ENCODE data around the gene NOVA2. TPM values are rescaled to one million over a fixed set of nuclear protein-coding genes. Genes with fewer than 3 reads are reported as not detected.

NOVA2 gene
- total and polyA plus RNA-seq, 9 of the 15 experiments (the other 6 are each of a cell fraction or from before 2014, with no cell fraction given): not detected

GRCh38 chr19:45952686-45953505, 20.8 kb downstream of the NOVA2 start (continued):
- TF ChIP-seq, protein P1, sequence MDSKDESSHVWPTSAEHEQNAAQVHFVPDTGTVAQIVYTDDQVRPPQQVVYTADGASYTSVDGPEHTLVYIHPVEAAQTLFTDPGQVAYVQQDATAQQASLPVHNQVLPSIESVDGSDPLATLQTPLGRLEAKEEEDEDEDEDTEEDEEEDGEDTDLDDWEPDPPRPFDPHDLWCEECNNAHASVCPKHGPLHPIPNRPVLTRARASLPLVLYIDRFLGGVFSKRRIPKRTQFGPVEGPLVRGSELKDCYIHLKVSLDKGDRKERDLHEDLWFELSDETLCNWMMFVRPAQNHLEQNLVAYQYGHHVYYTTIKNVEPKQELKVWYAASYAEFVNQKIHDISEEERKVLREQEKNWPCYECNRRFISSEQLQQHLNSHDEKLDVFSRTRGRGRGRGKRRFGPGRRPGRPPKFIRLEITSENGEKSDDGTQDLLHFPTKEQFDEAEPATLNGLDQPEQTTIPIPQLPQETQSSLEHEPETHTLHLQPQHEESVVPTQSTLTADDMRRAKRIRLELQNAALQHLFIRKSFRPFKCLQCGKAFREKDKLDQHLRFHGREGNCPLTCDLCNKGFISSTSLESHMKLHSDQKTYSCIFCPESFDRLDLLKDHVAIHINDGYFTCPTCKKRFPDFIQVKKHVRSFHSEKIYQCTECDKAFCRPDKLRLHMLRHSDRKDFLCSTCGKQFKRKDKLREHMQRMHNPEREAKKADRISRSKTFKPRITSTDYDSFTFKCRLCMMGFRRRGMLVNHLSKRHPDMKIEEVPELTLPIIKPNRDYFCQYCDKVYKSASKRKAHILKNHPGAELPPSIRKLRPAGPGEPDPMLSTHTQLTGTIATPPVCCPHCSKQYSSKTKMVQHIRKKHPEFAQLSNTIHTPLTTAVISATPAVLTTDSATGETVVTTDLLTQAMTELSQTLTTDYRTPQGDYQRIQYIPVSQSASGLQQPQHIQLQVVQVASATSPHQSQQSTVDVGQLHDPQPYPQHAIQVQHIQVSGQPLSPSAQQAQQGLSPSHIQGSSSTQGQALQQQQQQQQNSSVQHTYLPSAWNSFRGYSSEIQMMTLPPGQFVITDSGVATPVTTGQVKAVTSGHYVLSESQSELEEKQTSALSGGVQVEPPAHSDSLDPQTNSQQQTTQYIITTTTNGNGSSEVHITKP (IDR thresholded peaks at IDR 0.05; ENCODE audit: partially characterized antibody): no peak
- TF ChIP-seq ZNF146 (CRISPR knock-in tag; IDR thresholded peaks at IDR 0.05; ENCODE audit: unreplicated experiment) (no peak), CLOCK (CRISPR knock-in tag; IDR thresholded peaks at IDR 0.05; ENCODE audit: borderline replicate concordance) (no peak), PYGO2 (tag; IDR thresholded peaks at IDR 0.05) (no peak), SIN3A (IDR thresholded peaks at IDR 0.05; ENCODE audit: borderline replicate concordance in 2 of 2, control insufficient read depth in 1 of 2, low read depth in 2 of 2, low read length in 2 of 2) (peak; percentile 67 to 94; a peak in 3 of 4 replicates), ZNF699 (CRISPR knock-in tag; IDR thresholded peaks at IDR 0.05; ENCODE audit: insufficient replicate concordance) (no peak), CBX2 (IDR thresholded peaks at IDR 0.05; ENCODE audit: insufficient read depth, low read length, poor library complexity, severe bottlenecking) (no peak), E2F3 (CRISPR knock-in tag; IDR thresholded peaks at IDR 0.05) (no peak), ZNF444 (CRISPR knock-in tag; IDR thresholded peaks at IDR 0.05) (no peak), SUPT5H (IDR thresholded peaks at IDR 0.05) (no peak), ZFP36 (IDR thresholded peaks at IDR 0.05; ENCODE audit: low read depth, low read length, partially characterized antibody) (no peak), CHCHD3 (CRISPR knock-in tag; IDR thresholded peaks at IDR 0.05) (no peak), ZNF780A (CRISPR knock-in tag; IDR thresholded peaks at IDR 0.05) (no peak)
- TF ChIP-seq, protein P2, sequence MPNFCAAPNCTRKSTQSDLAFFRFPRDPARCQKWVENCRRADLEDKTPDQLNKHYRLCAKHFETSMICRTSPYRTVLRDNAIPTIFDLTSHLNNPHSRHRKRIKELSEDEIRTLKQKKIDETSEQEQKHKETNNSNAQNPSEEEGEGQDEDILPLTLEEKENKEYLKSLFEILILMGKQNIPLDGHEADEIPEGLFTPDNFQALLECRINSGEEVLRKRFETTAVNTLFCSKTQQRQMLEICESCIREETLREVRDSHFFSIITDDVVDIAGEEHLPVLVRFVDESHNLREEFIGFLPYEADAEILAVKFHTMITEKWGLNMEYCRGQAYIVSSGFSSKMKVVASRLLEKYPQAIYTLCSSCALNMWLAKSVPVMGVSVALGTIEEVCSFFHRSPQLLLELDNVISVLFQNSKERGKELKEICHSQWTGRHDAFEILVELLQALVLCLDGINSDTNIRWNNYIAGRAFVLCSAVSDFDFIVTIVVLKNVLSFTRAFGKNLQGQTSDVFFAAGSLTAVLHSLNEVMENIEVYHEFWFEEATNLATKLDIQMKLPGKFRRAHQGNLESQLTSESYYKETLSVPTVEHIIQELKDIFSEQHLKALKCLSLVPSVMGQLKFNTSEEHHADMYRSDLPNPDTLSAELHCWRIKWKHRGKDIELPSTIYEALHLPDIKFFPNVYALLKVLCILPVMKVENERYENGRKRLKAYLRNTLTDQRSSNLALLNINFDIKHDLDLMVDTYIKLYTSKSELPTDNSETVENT (CRISPR knock-in tag; IDR thresholded peaks at IDR 0.05): no peak
- TF ChIP-seq, protein P3, sequence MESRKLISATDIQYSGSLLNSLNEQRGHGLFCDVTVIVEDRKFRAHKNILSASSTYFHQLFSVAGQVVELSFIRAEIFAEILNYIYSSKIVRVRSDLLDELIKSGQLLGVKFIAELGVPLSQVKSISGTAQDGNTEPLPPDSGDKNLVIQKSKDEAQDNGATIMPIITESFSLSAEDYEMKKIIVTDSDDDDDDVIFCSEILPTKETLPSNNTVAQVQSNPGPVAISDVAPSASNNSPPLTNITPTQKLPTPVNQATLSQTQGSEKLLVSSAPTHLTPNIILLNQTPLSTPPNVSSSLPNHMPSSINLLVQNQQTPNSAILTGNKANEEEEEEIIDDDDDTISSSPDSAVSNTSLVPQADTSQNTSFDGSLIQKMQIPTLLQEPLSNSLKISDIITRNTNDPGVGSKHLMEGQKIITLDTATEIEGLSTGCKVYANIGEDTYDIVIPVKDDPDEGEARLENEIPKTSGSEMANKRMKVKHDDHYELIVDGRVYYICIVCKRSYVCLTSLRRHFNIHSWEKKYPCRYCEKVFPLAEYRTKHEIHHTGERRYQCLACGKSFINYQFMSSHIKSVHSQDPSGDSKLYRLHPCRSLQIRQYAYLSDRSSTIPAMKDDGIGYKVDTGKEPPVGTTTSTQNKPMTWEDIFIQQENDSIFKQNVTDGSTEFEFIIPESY (CRISPR knock-in tag; IDR thresholded peaks at IDR 0.05): no peak; the same call in 1 of the 2 replicates
